Upper lobe of right lung (tissue), 1 donor: ENCODE results near the gene SF3B4. TPM values are rescaled to one million over a fixed set of nuclear protein-coding genes. Genes with fewer than 3 reads are reported as not detected.

Experiments used
- ATAC-seq: fragments of 200-7000 bp; cut with Tn5 transposase; one replicate; pipeline ENCODE4 v1.9.1; 2020; ENCODE audit warnings: mild to moderate bottlenecking, moderate library complexity
- DNase-seq: peaks from one replicate; pipeline ENCODE4 v3.0.0-alpha.2; 2020
- H3K27ac ChIP-seq: fragments of 200-600 bp; one replicate; pipeline ENCODE4 v1.8.0; 2022
- H3K27me3 ChIP-seq: fragments of 200-600 bp; one replicate; pipeline ENCODE4 v1.8.0; 2022; ENCODE audit warnings: mild to moderate bottlenecking
- H3K36me3 ChIP-seq: fragments of 200-600 bp; one replicate; pipeline ENCODE4 v1.8.0; 2022
- H3K4me1 ChIP-seq: fragments of 200-600 bp; one replicate; pipeline ENCODE4 v1.8.0; 2022
- H3K4me3 ChIP-seq: fragments of 200-600 bp; one replicate; pipeline ENCODE4 v1.8.0; 2022; ENCODE audit warnings: mild to moderate bottlenecking
- H3K9me3 ChIP-seq: fragments of 200-600 bp; one replicate; pipeline ENCODE4 v1.8.0; 2022
- CTCF ChIP-seq: fragments of 200-600 bp; IDR thresholded peaks from one replicate; pipeline ENCODE4 v1.8.0; 2022; ENCODE audit warnings: antibody characterized with exemption
- intact Hi-C: fragments of 100-400 bp; cut with DNase I; formaldehyde crosslinking; loops from one replicate; pipeline ENCODE4 v1.11.0; 2022
- long read RNA-seq: library from polyadenylated mRNA; unstranded; transcript quantifications from one replicate; pipeline ENCODE4 v2.0.0, GENCODE V29; 2021
- total RNA-seq: library from RNA; stranded (reverse); fragmentation: NEBNext Ultra II Directional; extraction: Animal tissue kit (Norgen Biotek cat#: 25700); gene quantifications from one replicate; pipeline ENCODE4 v1.2.1, GENCODE V29; 2021
- donor health status: DM: no; HTN: yes; CAD: no; lungs with severe emphysema.

The SF3B4 gene, protein sequence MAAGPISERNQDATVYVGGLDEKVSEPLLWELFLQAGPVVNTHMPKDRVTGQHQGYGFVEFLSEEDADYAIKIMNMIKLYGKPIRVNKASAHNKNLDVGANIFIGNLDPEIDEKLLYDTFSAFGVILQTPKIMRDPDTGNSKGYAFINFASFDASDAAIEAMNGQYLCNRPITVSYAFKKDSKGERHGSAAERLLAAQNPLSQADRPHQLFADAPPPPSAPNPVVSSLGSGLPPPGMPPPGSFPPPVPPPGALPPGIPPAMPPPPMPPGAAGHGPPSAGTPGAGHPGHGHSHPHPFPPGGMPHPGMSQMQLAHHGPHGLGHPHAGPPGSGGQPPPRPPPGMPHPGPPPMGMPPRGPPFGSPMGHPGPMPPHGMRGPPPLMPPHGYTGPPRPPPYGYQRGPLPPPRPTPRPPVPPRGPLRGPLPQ
- total RNA-seq = 44.5 TPM
- long read RNA-seq, transcript SF3B4-201 (6 exons, 2,085 nt) = major isoform, 38 of 41 reads
- long read RNA-seq, partial matches to known transcripts = 2 of 41 reads
- long read RNA-seq, other reads (novel, unspliced or antisense) = 1 of 41 reads

- peaks cover 22% of the 10 kb centered on the region for H3K4me1 ChIP-seq
- peak; percentile 97 for ATAC-seq
- peak within 1 kb of the TSS; percentile 69 for H3K4me3 ChIP-seq
- H3K36me3 ChIP-seq = peaks cover 38% of the 10 kb centered on the region
- H3K9me3 ChIP-seq = no peaks in the 10 kb centered on the region
- intact Hi-C loops = no loop called here
- peak; percentile 98 for DNase-seq
- H3K27me3 ChIP-seq = no peaks in the 10 kb centered on the region
- peak within 1 kb of the TSS; percentile 92 for H3K27ac ChIP-seq
- no peak for TF ChIP-seq CTCF
Observed at GRCh38 chr1:149927563-149928400, at the start of gene SF3B4. Gene SF3B4, minus strand, starts transcription at chr1:149927803. Its CDS starts 44 bp downstream, at chr1:149927759.

DNA sequence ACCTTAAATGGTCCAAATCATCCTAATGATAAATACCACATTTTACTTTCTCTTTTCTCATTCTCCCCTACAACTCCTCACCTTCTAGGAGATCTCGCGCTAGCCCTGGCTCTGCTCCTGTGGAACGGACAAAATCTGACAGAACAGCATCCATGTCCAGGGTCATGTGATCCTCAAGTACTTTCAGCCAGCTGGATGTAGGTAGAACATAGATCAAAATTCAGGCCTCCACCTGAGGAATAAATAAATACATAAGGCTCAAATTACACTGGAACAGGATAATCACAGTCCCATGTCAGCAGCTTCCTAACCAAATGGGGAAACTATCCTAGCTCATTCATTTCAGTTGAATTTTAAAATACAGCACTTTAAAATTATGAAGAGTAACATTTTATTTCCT lies 49.7 kb upstream of the SF3B4 start:
- Histone ChIP-seq H3K36me3 (peaks cover 39% of the 10 kb centered on the region), H3K27me3 (no peaks in the 10 kb centered on the region), H3K4me1 (peaks cover 7% of the 10 kb centered on the region), H3K4me3 (no peak overlapping the region), H3K27ac (no peak overlapping the region), H3K9me3 (no peaks in the 10 kb centered on the region)
- ATAC-seq (no peak), DNase-seq (no peak)
- no peak for TF ChIP-seq CTCF
- intact Hi-C loops = no loop called here

DNA sequence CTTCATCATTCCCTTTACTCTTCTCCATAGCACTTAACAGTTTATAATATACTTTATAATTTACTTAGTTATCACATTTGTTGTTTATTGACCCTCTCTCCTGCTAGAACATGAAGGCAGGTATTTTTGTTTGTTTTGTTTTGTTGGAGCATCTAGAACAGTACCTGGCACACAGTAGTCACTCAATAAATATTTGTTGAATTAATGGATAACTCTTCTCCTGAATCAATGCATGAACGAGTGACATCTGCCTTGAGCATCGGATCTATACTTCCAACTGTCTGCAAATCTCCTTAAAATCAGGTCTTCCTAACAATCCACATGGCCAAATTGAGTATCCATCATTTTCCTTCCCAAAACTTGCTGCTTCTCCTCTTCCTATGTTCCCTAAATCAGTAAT lies 44.9 kb upstream of the SF3B4 start:
- Histone ChIP-seq H3K36me3 (peaks cover 80% of the 10 kb centered on the region), H3K27ac (no peak overlapping the region), H3K4me3 (no peak overlapping the region), H3K4me1 (no peaks in the 10 kb centered on the region), H3K27me3 (no peaks in the 10 kb centered on the region), H3K9me3 (no peaks in the 10 kb centered on the region)
- TF ChIP-seq CTCF = no peak
- intact Hi-C loops = no loop called here
- ATAC-seq = no peak
- no peak for DNase-seq

- no peak overlapping the region for H3K27ac ChIP-seq
- TF ChIP-seq CTCF = no peak
- ATAC-seq (peak; percentile 30), DNase-seq (no peak)
- H3K36me3 ChIP-seq = peaks cover 83% of the 10 kb centered on the region
- H3K9me3 ChIP-seq = no peaks in the 10 kb centered on the region
- H3K27me3 ChIP-seq = no peaks in the 10 kb centered on the region
- H3K4me1 ChIP-seq = peaks cover 17% of the 10 kb centered on the region
- intact Hi-C loops = no loop called here
- H3K4me3 ChIP-seq = no peak overlapping the region
Observed at GRCh38 chr1:149967646-149968045, 40.0 kb upstream of the SF3B4 start.

DNA sequence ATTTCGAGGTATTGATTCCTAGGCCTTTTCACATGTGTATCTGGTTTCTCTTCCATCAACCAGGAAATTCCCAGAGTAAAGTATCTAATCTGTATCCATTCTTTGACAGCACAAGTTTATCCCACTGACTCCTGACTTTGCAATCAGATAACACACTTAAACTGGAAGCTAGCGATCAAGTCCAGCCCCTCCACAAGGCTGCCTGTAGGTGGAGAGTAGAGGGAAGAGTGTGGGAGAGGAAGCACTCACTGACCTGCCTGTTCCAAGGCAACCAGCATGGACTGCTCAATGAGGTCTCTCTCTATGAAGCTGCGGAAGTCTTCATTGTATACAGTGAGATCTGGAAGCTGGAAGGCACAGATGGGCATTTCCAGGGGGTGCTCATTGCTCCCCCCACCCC lies 39.4 kb upstream of the SF3B4 start:
- no peak for TF ChIP-seq CTCF
- ATAC-seq (no peak), DNase-seq (no peak)
- Histone ChIP-seq H3K36me3 (peaks cover 78% of the 10 kb centered on the region), H3K4me3 (no peak overlapping the region), H3K9me3 (no peaks in the 10 kb centered on the region), H3K27ac (no peak overlapping the region), H3K27me3 (no peaks in the 10 kb centered on the region), H3K4me1 (peaks cover 22% of the 10 kb centered on the region)
- intact Hi-C loops = no loop called here
